GM12874 (cell line): ENCODE data around the gene ZC3HAV1L.

Experiments used
- CTCF ChIP-seq: IDR thresholded peaks from 2 replicates; pipeline ENCODE4 v1.5.1; 2011; ENCODE audit warnings: low read depth, mild to moderate bottlenecking, control low read depth, low read length, moderate library complexity; ENCODE audit not compliant: insufficient read depth

Gene ZC3HAV1L

GRCh38 chr7:139029353-139029752 lies 6.5 kb downstream of the ZC3HAV1L start:
- TF ChIP-seq CTCF: no peak

DNA sequence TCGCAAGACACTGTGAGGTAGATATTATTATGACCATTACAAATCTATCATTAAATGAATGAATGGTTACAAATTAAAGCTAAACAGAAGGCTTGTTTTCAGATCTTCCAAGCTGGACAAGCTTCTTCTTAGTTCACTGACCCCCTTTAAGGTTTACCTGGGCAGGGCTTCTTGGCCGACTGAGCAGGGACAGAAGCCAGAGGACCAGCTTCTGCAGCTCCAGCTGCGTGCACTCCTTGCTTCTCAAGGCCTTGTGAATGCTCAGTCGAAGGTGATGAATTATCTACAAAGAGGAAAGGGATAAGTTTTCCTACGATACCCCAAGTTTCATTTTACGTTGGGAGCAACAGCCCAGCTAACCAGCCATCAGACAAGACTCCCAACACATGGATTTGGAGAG lies 9.3 kb downstream of the ZC3HAV1L start:
- no peak for TF ChIP-seq CTCF

- no peak for TF ChIP-seq CTCF
These were observed 12.8 kb downstream of the ZC3HAV1L start for GRCh38 chr7:139023076-139023475.

DNA sequence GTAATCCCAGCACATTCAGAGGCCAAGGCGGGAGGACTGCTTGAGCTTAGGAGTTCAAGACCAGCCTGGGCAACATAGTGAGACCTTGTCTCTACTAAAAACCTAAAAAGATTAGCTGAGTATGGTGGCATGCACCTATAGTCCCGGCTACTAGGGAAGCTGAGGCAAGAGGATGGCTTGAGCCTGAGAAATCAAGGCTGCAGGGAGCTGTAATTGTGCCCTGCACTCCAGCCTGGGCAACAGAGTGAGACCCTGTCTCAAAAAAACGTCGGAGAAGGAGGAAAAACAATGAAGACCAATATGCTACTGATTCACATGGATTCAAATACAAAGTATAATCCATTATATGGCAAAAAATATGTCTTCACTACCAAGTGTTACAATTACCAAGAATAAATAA lies 13.6 kb downstream of the ZC3HAV1L start:
- no peak for TF ChIP-seq CTCF

GRCh38 chr7:139018910-139019309 lies 16.9 kb downstream of the ZC3HAV1L start:
- TF ChIP-seq CTCF: no peak

GRCh38 chr7:139016931-139017511 lies 18.8 kb downstream of the ZC3HAV1L start:
- peak; percentile 67 for TF ChIP-seq CTCF

GRCh38 chr7:139011373-139011772 lies 24.5 kb downstream of the ZC3HAV1L start:
- TF ChIP-seq CTCF: no peak
